ENCODE results near the gene ZNF160. TPM values are rescaled to one million over a fixed set of nuclear protein-coding genes. Genes with fewer than 3 reads are reported as not detected.

The ZNF160 gene
- total and polyA plus RNA-seq, 2 experiments from 2014 or later, result 23.5 to 52.5 TPM

DNA sequence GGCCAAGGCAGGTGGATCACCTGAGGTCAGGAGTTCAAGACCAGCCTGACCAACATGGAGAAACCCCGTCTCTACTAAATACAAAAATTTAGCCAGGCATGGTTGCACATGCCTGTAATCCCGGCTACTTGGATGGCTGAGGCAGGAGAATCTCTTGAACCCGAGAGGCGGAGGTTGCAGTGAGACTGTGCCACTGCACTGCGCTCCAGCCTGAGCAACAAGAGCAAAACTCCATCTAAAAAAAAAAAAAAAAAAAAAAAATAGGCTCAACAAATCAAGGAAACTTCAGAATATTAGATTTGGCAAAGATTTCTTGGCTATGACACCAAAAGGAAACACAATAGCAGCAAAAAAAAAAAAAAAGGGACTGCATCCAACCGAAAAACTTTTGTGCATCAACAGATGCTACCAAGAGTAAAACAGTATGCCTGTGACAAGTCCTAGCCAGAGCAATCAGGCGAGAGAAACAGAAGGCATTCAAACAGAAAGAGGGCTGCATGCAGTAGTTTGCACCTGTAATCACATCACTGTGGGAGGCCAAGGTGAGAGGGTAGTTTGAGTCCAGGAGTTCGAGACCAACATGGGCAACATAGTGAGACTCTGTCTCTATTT is 23.8 kb downstream of the ZNF160 start:
- TF ChIP-seq EZH2 (IDR thresholded peaks at IDR 0.05; ENCODE audit: borderline replicate concordance) (no peak), CTCF (IDR thresholded peaks at IDR 0.05; ENCODE audit: poor library complexity) (no peak), EZH2phosphoT487 (IDR thresholded peaks at IDR 0.05; ENCODE audit: low read depth, severe bottlenecking, unreplicated experiment) (no peak)
- WGBS (ENCODE audit: low lambda C conversion rate, missing lambda C conversion rate), result 89% methylated on average over 8 of the region's 8 CpGs
- no peak overlapping the region for H2AFZ ChIP-seq
- peaks cover 43% of the 10 kb centered on the region for H3K79me2 ChIP-seq
- H3K27ac ChIP-seq, result no peak overlapping the region
- H3K9me2 ChIP-seq (replicated peaks; ENCODE audit: insufficient read depth), result no peaks in the 10 kb centered on the region
- H3K4me3 ChIP-seq, result no peak overlapping the region
- H3K36me3 ChIP-seq (replicated peaks; ENCODE audit: insufficient read depth, low read depth), result no peaks in the 10 kb centered on the region
- no peak overlapping the region for H3K4me2 ChIP-seq
- peaks cover 3% of the 10 kb centered on the region for H4K20me1 ChIP-seq (ENCODE audit: insufficient read depth, poor library complexity, severe bottlenecking)
- no peaks in the 10 kb centered on the region for H3K4me1 ChIP-seq (ENCODE audit: insufficient read depth)
- no peaks in the 10 kb centered on the region for H3K27me3 ChIP-seq
- no peak for DNase-seq (ENCODE audit: low spot score)
- peaks cover 13% of the 10 kb centered on the region for H3K9me3 ChIP-seq (ENCODE audit: low read depth)

DNA sequence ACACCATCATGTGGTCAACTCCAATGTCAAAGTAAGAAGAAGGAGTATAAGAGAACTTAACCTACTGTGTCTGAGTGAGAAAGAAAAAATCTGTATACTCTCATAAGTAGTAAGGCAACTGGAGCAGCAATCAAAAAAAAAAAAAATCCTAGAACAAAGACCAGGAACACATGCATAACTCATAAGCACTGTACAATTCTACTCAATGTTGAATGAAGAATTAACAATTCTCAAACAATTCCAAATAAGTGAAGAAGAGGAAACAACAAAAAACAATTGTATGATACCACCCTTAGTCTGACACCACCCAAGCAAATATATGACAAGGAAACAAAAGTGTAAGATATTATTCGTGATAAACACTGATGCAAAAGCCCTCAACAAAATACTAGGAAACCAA is 24.6 kb downstream of the ZNF160 start:
- no peak overlapping the region for H3K27ac ChIP-seq
- TF ChIP-seq EZH2phosphoT487 (IDR thresholded peaks at IDR 0.05; ENCODE audit: low read depth, severe bottlenecking, unreplicated experiment) (no peak), EZH2 (IDR thresholded peaks at IDR 0.05; ENCODE audit: borderline replicate concordance) (no peak), CTCF (IDR thresholded peaks at IDR 0.05; ENCODE audit: poor library complexity) (no peak)
- no peak overlapping the region for H2AFZ ChIP-seq
- WGBS (ENCODE audit: low lambda C conversion rate, missing lambda C conversion rate), result 100% methylated on average over 1 of the region's 1 CpG
- H4K20me1 ChIP-seq (ENCODE audit: insufficient read depth, poor library complexity, severe bottlenecking), result peaks cover 3% of the 10 kb centered on the region
- no peak overlapping the region for H3K4me2 ChIP-seq
- H3K9me3 ChIP-seq (ENCODE audit: low read depth), result peaks cover 13% of the 10 kb centered on the region
- no peaks in the 10 kb centered on the region for H3K9me2 ChIP-seq (replicated peaks; ENCODE audit: insufficient read depth)
- H3K4me3 ChIP-seq, result no peak overlapping the region
- peaks cover 40% of the 10 kb centered on the region for H3K79me2 ChIP-seq
- no peaks in the 10 kb centered on the region for H3K27me3 ChIP-seq
- DNase-seq (ENCODE audit: low spot score), result no peak
- no peaks in the 10 kb centered on the region for H3K4me1 ChIP-seq (ENCODE audit: insufficient read depth)
- no peaks in the 10 kb centered on the region for H3K36me3 ChIP-seq (replicated peaks; ENCODE audit: insufficient read depth, low read depth)

DNA sequence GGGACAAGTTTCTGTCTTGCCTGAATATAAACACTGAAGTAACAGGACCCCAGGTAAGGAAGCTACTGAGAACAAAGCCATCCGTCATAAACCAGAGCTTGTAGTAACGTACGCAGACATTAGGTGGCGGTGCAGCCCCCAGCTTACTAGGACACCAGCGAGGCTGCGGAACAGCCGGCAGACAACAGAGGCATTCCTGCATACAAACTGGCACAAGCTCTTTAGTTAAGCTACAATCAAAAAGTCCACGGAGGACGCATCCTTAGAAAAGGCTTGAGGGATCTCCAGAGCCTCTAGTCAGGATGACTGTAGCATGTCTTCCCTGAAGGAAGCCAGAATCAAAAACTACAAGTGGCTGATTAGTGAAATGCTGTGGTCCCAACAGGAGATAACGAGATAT is 26.2 kb downstream of the ZNF160 start:
- Histone ChIP-seq H3K4me1 (ENCODE audit: insufficient read depth) (no peaks in the 10 kb centered on the region), H2AFZ (no peak overlapping the region), H3K4me2 (no peak overlapping the region), H3K9me2 (replicated peaks; ENCODE audit: insufficient read depth) (no peaks in the 10 kb centered on the region), H3K9me3 (ENCODE audit: low read depth) (peaks cover 13% of the 10 kb centered on the region), H3K4me3 (no peak overlapping the region), H3K27ac (no peak overlapping the region), H3K79me2 (peaks cover 29% of the 10 kb centered on the region), H3K27me3 (no peaks in the 10 kb centered on the region), H3K36me3 (replicated peaks; ENCODE audit: insufficient read depth, low read depth) (peaks cover 10% of the 10 kb centered on the region), H4K20me1 (ENCODE audit: insufficient read depth, poor library complexity, severe bottlenecking) (peaks cover 3% of the 10 kb centered on the region)
- WGBS (ENCODE audit: low lambda C conversion rate, missing lambda C conversion rate), result 24% methylated on average over 10 of the region's 10 CpGs
- peak; percentile 67 for TF ChIP-seq CTCF (IDR thresholded peaks at IDR 0.05; ENCODE audit: poor library complexity)
- no peak for TF ChIP-seq EZH2phosphoT487 (IDR thresholded peaks at IDR 0.05; ENCODE audit: low read depth, severe bottlenecking, unreplicated experiment)
- TF ChIP-seq EZH2 (IDR thresholded peaks at IDR 0.05; ENCODE audit: borderline replicate concordance), result no peak
- DNase-seq (ENCODE audit: low spot score), result peak; percentile 78
